ENCODE results near the gene IP6K2. TPM values are rescaled to one million over a fixed set of nuclear protein-coding genes. Genes with fewer than 3 reads are reported as not detected.

IP6K2 gene
- total and polyA plus RNA-seq, 2 experiments from 2014 or later, result 97.0 to 97.4 TPM

GRCh38 chr3:48680811-48681540 is 36.0 kb downstream of the IP6K2 start:
- H3K27me3 ChIP-seq (ENCODE audit: insufficient read depth), result no peaks in the 10 kb centered on the region
- peaks cover 13% of the 10 kb centered on the region for H3K79me2 ChIP-seq (replicated peaks; ENCODE audit: insufficient read depth)
- Mint-ChIP-seq H3K36me3 (ENCODE audit: low read depth) (peaks cover 59% of the 10 kb centered on the region), H3K27ac (peak overlapping the region; percentile 81), H3K27me3 (ENCODE audit: insufficient read depth, low read depth, poor library complexity) (peaks cover 17% of the 10 kb centered on the region), H3K9me3 (no peaks in the 10 kb centered on the region; the same call in 2 of the 3 replicates), H3K4me1 (peaks cover 13% of the 10 kb centered on the region), H3K4me3 (no peak overlapping the region)
- no peak overlapping the region for H3K4me3 ChIP-seq
- no peak for TF ChIP-seq POLR2AphosphoS5 (IDR thresholded peaks at IDR 0.05; ENCODE audit: low read depth)
- no peak for TF ChIP-seq ZNF114 (CRISPR knock-in tag; IDR thresholded peaks at IDR 0.05)
- TF ChIP-seq ETS1 (IDR thresholded peaks at IDR 0.05), result no peak
- no peak for TF ChIP-seq ZNF462 (CRISPR knock-in tag; IDR thresholded peaks at IDR 0.05)
- no peak for TF ChIP-seq STAT1 (IDR thresholded peaks at IDR 0.05; ENCODE audit: unreplicated experiment)
- no peak for TF ChIP-seq REST (IDR thresholded peaks at IDR 0.05; ENCODE audit: unreplicated experiment)
- no peak for TF ChIP-seq ZNF331 (CRISPR knock-in tag; IDR thresholded peaks at IDR 0.05; ENCODE audit: low read depth)
- no peak for TF ChIP-seq EZH2 (IDR thresholded peaks at IDR 0.05; ENCODE audit: low read depth, unreplicated experiment)
- no peak for TF ChIP-seq CTCF (conservative IDR thresholded peaks at IDR 0.05; ENCODE audit: low read depth in 2 of 2)
- no peak for TF ChIP-seq JUNB (IDR thresholded peaks at IDR 0.05; ENCODE audit: unreplicated experiment)
- no peak for TF ChIP-seq CREB1 (CRISPR knock-in tag; IDR thresholded peaks at IDR 0.05; ENCODE audit: low read depth)
- TF ChIP-seq NANOG (IDR thresholded peaks at IDR 0.05; ENCODE audit: borderline replicate concordance), result no peak
- no peak for TF ChIP-seq EZH2phosphoT487 (IDR thresholded peaks at IDR 0.05; ENCODE audit: unreplicated experiment)
- DNase-seq (ENCODE audit: low spot score) (no peak), ATAC-seq (no peak)
- peaks cover 1% of the 10 kb centered on the region; the same call in 1 of the 2 replicates for H3F3A ChIP-seq (replicated peaks; ENCODE audit: low read depth)
- H3K36me3 ChIP-seq (ENCODE audit: insufficient read depth), result no peaks in the 10 kb centered on the region
- H3K4me1 ChIP-seq (ENCODE audit: insufficient read depth), result peaks cover 7% of the 10 kb centered on the region
- H3K4me2 ChIP-seq, result no peak overlapping the region
- 0 out of 2 replicates have a peak, but pooled peaks cover 2% of the 10 kb centered on the region for H4K20me1 ChIP-seq (replicated peaks; ENCODE audit: insufficient read depth)
- H3K27ac ChIP-seq (ENCODE audit: low read depth), result no peak overlapping the region
- H3K9me2 ChIP-seq (ENCODE audit: insufficient read depth), result no peaks in the 10 kb centered on the region
- H2AFZ ChIP-seq, result no peak overlapping the region

All from GM23338 (cell line).